Esophagus squamous epithelium (tissue), 4 donors: ENCODE data around the gene EMC10.

Source experiments
- CTCF ChIP-seq, 6 experiments: fragments of 450-650 bp in 4 of 6; fragments of 200-600 bp in 2 of 6; sonication (generic) in 2 of 6; IDR thresholded peaks; one replicate each; pipeline ENCODE4 v1.5.1; 2016 to 2019; ENCODE audit warnings: antibody characterized with exemption in 6 of 6, mild to moderate bottlenecking in 4 of 6, moderate library complexity in 4 of 6
- POLR2A ChIP-seq, 4 donors: fragments of 450-650 bp; IDR thresholded peaks; one replicate each; pipeline ENCODE4 v1.6.1; 2017; ENCODE audit warnings: antibody characterized with exemption in 4 of 4, mild to moderate bottlenecking in 4 of 4, moderate library complexity in 3 of 4

- TF ChIP-seq CTCF (IDR thresholded peaks at IDR 0.05) (no peak), POLR2A (IDR thresholded peaks at IDR 0.05) (no peak)
These were observed 36.0 kb downstream of the EMC10 start for GRCh38 chr19:50512112-50512998.
